22Rv1 (cell line): ENCODE results near the gene KCNQ1OT1.

Source experiments
- CTCF ChIP-seq: fragments of 450-650 bp; IDR thresholded peaks from 2 replicates; pipeline ENCODE4 v1.5.1; 2017; ENCODE audit warnings: mild to moderate bottlenecking
- ZFX ChIP-seq: fragments of 450-650 bp; IDR thresholded peaks from 2 replicates; pipeline ENCODE4 v1.6.1; 2017; ENCODE audit warnings: antibody characterized with exemption, borderline replicate concordance

- no peak for TF ChIP-seq CTCF
- no peak for TF ChIP-seq ZFX
Measured at GRCh38 chr11:2742611-2743426, 43.0 kb upstream of the KCNQ1OT1 start.
